GM18499 (cell line): Measurements from ENCODE around the gene EDEM2.
"Not testable (repeated sequence)": the region's sequence is repeated elsewhere in the genome, so short reads cannot be mapped to it uniquely, and the experiment has no call there.

Experiments
- ATAC-seq: cut with Tn5 transposase; IDR thresholded peaks from one replicate; pipeline ENCODE4 v1.9.1; 2021; ENCODE audit warnings: moderate number of reproducible peaks; ENCODE audit not compliant: insufficient read depth, unreplicated experiment

Gene EDEM2, protein sequence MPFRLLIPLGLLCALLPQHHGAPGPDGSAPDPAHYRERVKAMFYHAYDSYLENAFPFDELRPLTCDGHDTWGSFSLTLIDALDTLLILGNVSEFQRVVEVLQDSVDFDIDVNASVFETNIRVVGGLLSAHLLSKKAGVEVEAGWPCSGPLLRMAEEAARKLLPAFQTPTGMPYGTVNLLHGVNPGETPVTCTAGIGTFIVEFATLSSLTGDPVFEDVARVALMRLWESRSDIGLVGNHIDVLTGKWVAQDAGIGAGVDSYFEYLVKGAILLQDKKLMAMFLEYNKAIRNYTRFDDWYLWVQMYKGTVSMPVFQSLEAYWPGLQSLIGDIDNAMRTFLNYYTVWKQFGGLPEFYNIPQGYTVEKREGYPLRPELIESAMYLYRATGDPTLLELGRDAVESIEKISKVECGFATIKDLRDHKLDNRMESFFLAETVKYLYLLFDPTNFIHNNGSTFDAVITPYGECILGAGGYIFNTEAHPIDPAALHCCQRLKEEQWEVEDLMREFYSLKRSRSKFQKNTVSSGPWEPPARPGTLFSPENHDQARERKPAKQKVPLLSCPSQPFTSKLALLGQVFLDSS

GRCh38 chr20:35146920-35147574 is at the start of gene EDEM2:
Gene EDEM2 (minus strand): TSS chr20:35147336. CDS start chr20:35147258, 78 bp downstream.
- ATAC-seq: no peak

- no peak for ATAC-seq
Observed at GRCh38 chr20:35196313-35196712, 49.2 kb upstream of the EDEM2 start.

- not testable (repeated sequence) for ATAC-seq
Observed at GRCh38 chr20:35193031-35193791, 46.1 kb upstream of the EDEM2 start.

DNA sequence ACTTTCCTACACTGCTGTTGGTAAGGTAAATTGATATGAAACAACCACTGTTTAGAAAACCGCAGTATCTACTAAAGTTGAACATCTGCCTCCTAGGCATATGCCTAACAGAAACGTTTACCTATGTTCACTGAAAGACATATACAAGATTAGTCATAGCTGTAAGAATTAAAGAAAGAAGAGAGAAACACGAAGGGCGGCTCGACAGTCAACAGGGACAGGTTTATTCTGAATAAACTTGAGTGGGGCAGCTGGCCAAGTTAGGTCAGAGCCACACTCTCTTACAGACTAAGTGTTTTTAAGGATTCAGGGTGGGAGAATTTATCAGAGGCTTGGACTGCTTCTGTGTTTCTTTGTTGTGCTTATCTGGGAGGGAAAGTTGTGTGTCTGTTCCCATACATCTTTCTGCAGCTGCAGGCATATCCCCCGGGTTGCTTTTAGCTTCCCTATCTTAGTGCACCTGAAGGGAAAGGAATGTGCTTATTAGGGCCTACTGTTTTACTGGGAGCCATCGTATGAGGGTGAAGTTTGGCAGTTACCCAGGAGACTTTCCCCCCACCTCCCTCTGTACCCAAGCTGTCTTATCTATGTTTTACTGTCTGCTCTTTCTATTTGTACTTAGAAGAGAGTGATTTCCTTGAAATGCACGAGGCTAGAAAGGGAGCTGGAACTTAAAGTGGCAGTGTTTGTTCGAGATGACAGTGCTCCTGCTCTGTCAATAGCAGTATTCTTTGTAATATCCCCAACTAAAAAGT is 45.2 kb upstream of the EDEM2 start:
- ATAC-seq: no peak

- no peak for ATAC-seq
Observed at GRCh38 chr20:35191419-35192117, 44.4 kb upstream of the EDEM2 start.

- ATAC-seq: no peak
Observed at GRCh38 chr20:35190556-35190955, 43.4 kb upstream of the EDEM2 start.

- not testable (repeated sequence) for ATAC-seq
Observed at GRCh38 chr20:35189223-35189622, 42.1 kb upstream of the EDEM2 start.

- no peak for ATAC-seq
Observed at GRCh38 chr20:35187584-35188190, 40.6 kb upstream of the EDEM2 start.

DNA sequence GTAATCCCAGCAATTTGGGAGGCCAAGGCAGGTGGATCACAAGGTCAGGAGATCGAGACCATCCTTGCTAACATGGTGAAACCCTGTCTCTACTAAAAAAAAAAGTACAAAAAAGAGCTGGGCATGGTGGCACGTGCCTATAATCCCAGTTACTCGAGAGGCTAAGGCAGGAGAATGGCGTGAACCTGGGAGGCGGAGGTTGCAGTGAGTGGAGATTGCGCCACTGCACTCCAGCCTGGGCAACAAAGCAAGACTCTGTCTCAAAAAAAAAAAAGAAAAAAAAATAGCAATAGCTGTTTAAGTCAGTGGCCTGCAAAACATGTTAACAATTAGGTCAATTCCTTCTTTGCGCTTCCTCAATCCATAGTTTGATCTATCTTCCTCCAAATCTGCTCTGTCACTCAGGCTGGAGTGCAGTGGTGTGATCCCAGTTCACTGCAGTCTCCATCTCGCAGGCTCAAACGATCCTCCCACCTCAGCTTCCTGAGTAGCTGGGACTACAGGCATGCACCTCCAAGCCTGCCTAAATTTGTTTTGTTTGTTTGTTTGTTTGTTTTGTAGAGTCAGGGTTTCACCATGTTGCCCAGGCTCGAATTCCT is 39.7 kb upstream of the EDEM2 start:
- ATAC-seq: not testable (repeated sequence)

DNA sequence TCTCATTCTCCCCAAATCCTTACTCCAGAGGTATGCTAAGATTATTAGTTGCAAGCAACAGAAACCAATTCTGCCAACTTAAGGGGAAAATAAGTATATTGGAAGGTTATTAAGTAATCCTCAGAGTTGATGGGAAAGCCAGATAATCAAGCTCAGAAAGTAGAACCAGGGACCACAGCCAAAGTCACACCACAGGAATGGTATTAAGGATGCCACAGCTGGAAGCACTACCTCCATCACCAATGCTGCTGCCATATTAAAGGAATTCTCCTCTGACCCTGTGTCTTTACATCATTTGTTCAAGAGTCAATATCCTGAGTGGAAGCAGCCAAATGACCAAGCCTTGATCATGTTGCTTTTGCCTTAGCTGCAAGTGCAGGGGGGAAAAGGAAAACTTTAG is 34.6 kb upstream of the EDEM2 start:
- no peak for ATAC-seq

DNA sequence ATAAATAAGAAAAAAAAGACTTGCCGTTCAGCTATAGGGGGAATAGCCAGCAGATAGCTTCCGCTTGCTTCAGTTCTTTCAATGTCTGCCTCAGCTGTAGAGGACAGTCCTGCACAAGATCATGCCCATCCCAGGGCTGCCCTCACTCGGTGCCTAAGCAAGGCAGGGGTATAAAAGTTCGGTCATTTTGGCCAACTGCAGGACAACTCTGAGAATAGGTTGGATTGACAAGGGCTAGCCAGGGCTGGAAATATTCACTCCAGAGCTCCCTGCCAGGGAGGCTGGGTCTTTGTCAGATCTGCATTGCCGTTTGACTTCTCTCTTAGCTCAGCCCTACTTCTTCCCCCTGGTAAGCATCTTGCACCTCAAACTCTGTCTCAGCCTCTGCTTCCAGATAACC is 33.1 kb upstream of the EDEM2 start:
- no peak for ATAC-seq

GRCh38 chr20:35179292-35180212 is 32.4 kb upstream of the EDEM2 start:
- ATAC-seq: no peak

- no peak for ATAC-seq
Observed at GRCh38 chr20:35176132-35176531, 29.0 kb upstream of the EDEM2 start.

DNA sequence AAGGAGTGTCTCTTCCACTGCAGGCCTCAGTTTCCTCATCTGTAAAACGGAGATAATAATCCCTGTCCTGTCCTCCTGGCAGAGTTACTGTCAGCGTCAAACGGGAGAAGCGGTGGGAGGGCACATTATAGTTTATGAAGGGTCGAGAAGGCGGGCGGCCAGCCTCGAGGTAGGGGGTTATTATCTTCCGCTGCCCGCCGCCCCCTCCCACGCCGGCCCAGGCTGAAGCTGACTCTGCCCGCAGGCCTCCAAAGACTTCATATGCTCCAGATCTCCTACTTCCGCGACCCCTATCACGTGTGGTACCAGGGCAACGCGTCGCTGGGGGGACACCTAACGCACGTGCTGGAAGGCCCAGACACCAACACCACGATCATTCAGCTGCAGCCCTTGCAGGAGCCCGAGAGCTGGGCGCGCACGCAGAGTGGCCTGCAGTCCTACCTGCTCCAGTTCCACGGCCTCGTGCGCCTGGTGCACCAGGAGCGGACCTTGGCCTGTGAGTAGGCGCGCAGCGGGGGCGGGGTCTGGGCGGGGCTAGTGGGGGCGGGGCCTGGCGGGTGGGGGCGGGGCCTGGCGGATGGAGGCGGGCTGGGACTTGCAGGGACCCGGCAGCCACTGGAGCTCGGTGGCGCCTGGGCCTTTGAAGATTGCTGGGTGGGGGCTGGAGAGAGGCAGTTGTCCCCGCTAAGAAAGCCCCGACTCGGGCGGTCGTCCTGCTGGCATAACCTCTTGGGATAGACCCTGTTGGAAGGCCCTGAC is 27.5 kb upstream of the EDEM2 start:
- ATAC-seq: no peak

GRCh38 chr20:35173576-35174192 is 26.5 kb upstream of the EDEM2 start:
- ATAC-seq: no peak

DNA sequence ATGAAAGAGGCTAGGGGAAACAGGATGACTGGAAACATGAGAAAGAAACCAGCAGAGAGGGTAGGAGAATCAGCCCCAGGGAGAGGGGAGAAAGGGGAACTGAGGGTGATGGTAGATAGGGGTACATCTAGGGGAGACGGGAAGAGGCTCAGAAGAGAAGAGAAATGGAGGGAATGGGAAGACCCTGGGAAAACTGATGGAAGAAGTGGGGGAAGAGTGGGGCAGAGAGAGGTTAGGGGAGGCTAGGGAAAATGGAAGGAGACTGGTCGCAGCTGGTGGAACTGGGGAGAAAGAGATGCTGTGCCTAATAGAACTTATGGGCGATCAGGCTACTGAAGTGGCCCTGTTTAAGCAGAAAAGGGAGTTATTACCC is 25.3 kb upstream of the EDEM2 start:
- ATAC-seq: no peak
